IPS DF 19.7 (cell line): ENCODE measurements around the gene H19.

Source experiments
- DNase-seq: peaks from one replicate; pipeline ENCODE4 v3.0.0-alpha.2; 2013; ENCODE audit warnings: low read depth, low spot score

The H19 gene

GRCh38 chr11:1983601-1983961 is 14.1 kb downstream of the H19 start:
- no peak for DNase-seq

GRCh38 chr11:1982873-1983600 is 14.6 kb downstream of the H19 start:
- DNase-seq: no peak

GRCh38 chr11:1979607-1980006 is 18.0 kb downstream of the H19 start:
- DNase-seq: no peak

GRCh38 chr11:1978720-1979473 is 18.7 kb downstream of the H19 start:
- DNase-seq: no peak

GRCh38 chr11:1975185-1975584 is 22.5 kb downstream of the H19 start:
- no peak for DNase-seq

GRCh38 chr11:1970956-1971355 is 26.7 kb downstream of the H19 start:
- DNase-seq: no peak

GRCh38 chr11:1969776-1970175 is 27.9 kb downstream of the H19 start:
- DNase-seq: no peak

- DNase-seq: no peak
These were observed 28.6 kb downstream of the H19 start for GRCh38 chr11:1969035-1969434.

- no peak for DNase-seq
These were observed 29.1 kb downstream of the H19 start for GRCh38 chr11:1968454-1969002.

- no peak for DNase-seq
These were observed 29.9 kb downstream of the H19 start for GRCh38 chr11:1967641-1968225.

GRCh38 chr11:1966531-1966930 is 31.1 kb downstream of the H19 start:
- DNase-seq: no peak

- DNase-seq: no peak
These were observed 32.7 kb downstream of the H19 start for GRCh38 chr11:1964955-1965354.

GRCh38 chr11:1964348-1964747 is 33.3 kb downstream of the H19 start:
- DNase-seq: no peak

GRCh38 chr11:1963864-1964263 is 33.8 kb downstream of the H19 start:
- no peak for DNase-seq

GRCh38 chr11:1959786-1960185 is 37.9 kb downstream of the H19 start:
- no peak for DNase-seq

- no peak for DNase-seq
These were observed 39.3 kb downstream of the H19 start for GRCh38 chr11:1958367-1958766.

GRCh38 chr11:1953489-1954266 is 44.0 kb downstream of the H19 start:
- DNase-seq: no peak

GRCh38 chr11:1952806-1953482 is 44.7 kb downstream of the H19 start:
- DNase-seq: no peak

- no peak for DNase-seq
These were observed 47.7 kb downstream of the H19 start for GRCh38 chr11:1949922-1950321.

- DNase-seq: no peak
These were observed 48.3 kb downstream of the H19 start for GRCh38 chr11:1949302-1949701.

GRCh38 chr11:1948389-1948788 is 49.3 kb downstream of the H19 start:
- no peak for DNase-seq
